ENCODE data around the gene RNF214.
"Not testable (repeated sequence)": the region's sequence is repeated elsewhere in the genome, so short reads cannot be mapped to it uniquely, and the experiment has no call there.

The RNF214 gene

DNA sequence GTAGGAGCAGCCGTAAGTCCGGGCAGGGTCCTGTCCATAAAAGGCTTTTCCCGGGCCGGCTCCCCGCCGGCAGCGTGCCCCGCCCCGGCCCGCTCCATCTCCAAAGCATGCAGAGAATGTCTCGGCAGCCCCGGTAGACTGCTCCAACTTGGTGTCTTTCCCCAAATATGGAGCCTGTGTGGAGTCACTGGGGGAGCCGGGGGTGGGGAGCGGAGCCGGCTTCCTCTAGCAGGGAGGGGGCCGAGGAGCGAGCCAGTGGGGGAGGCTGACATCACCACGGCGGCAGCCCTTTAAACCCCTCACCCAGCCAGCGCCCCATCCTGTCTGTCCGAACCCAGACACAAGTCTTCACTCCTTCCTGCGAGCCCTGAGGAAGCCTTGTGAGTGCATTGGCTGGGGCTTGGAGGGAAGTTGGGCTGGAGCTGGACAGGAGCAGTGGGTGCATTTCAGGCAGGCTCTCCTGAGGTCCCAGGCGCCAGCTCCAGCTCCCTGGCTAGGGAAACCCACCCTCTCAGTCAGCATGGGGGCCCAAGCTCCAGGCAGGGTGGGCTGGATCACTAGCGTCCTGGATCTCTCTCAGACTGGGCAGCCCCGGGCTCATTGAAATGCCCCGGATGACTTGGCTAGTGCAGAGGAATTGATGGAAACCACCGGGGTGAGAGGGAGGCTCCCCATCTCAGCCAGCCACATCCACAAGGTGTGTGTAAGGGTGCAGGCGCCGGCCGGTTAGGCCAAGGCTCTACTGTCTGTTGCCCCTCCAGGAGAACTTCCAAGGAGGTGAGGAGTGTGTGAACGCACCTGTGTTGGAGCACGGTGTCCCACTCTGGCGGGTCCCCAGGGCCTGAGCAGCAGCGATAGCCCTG is 33.2 kb upstream of the RNF214 start, which contains the start of gene TAGLN:
Gene TAGLN (plus strand): TSS at position 318 of the 863 bp plus-strand sequence. CDS start 3,644 bp downstream, outside the sequence.
- Histone ChIP-seq H3K36me3 (ENCODE audit: control insufficient read depth, insufficient read depth, low read length) (peaks cover 33% of the 10 kb centered on the region), H3K27ac (ENCODE audit: low read depth, low read length, severe bottlenecking) (peak within 1 kb of the TSS; percentile 83), H3K9me3 (ENCODE audit: control insufficient read depth, low read length) (no peaks in the 10 kb centered on the region), H3K4me3 (ENCODE audit: extremely low read depth, insufficient read depth, low read length, poor library complexity, severe bottlenecking) (peak within 1 kb of the TSS; percentile 51), H3K4me1 (ENCODE audit: control insufficient read depth, insufficient read depth, low read length, poor library complexity, severe bottlenecking) (peaks cover 46% of the 10 kb centered on the region)
- WGBS, 2 experiments (ENCODE audit: insufficient coverage in 2 of 2) = 3 to 5% methylated on average over 21 to 22 of the region's 34 CpGs

DNA sequence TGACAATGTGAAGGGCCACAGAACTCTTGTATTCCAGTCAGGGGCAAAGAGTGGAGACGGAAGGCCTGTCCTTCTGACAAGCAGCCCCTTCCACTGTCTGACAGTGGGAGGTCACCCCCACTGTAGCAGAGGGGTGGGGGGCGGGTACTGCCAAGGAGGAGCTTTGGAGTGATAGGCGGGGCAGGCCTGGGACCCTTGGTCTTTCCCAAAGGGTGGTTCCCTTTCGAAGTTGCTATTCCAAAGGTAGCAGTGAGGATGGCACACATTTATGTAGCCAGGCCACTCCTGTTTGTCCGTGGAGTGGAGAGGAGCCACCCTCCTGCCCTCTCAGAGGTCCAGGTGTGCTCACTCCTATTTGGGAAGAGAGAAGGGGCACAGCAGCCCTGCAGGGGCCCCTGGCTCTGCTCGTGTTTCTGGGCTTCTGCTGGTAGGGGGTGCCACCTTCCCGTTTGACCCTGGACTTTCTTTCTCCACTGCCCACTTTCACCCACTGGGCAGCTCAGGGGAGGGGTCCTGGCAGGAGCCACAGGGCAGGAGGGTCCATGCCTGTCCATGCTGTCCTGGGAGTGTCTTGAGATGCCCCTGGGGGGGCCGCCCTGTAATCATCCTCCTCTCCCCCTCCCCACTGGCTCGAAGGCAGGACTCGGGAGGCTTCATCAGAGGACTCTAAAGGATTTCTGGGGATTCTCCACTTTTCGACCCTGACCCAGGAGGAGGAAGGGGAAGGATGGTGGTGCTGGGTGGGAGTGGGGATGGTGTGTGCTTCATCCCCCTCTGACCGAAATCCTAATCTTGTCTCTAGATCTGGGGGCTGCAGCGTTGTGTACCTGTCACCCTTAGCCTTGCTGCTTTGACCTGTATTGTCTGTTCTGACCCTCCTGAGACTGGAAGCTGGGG is 32.3 kb upstream of the RNF214 start:
- 17 to 19% methylated on average over 6 of the region's 13 CpGs for WGBS, 2 experiments (ENCODE audit: insufficient coverage in 2 of 2)
- peaks cover 54% of the 10 kb centered on the region for H3K4me1 ChIP-seq (ENCODE audit: control insufficient read depth, insufficient read depth, low read length, poor library complexity, severe bottlenecking)
- no peaks in the 10 kb centered on the region for H3K9me3 ChIP-seq (ENCODE audit: control insufficient read depth, low read length)
- H3K36me3 ChIP-seq (ENCODE audit: control insufficient read depth, insufficient read depth, low read length) = peaks cover 42% of the 10 kb centered on the region
- H3K4me3 ChIP-seq (ENCODE audit: extremely low read depth, insufficient read depth, low read length, poor library complexity, severe bottlenecking) = peak overlapping the region; percentile 51
- H3K27ac ChIP-seq (ENCODE audit: low read depth, low read length, severe bottlenecking) = peak overlapping the region; percentile 83

DNA sequence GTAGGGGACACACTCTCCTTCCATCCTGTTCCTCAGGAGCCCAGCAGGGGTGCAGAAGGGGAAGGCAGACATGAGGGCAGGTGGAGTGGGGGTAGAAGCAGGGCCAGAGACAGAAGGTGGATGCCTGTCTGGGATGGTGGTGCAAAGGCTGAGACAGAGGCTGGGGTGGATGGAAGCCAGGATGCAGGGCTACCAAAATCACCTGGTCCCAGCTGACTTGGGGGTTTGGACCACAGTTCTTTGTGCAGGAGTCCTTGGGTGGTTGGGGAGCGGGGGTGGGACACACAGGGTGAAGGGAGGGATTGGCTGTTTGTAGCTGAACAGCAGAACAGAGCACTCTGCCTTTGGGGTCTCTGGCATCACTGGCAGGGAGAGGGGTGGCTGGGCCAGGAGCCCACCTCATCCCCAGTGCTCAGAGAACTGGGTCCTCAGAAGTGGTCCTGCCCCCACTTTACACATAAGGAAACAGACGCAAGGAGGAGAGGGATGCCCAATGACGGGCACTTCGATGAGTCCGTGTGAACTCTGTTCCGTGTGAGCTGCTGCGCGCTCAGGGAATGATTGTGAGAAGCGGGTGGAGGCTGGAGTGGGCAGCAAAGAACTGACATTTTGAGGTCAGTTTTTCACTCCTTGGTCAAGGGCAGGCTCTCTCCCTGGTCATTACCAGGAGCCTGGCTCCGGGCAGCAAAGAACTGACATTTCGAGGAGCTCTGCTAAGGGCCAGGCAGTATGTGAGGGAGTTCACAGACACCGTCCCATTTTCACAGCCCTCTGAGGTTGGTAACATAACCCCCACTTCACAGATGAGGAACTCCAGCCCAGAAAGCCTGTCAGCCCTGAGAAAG is 31.4 kb upstream of the RNF214 start:
- no peaks in the 10 kb centered on the region for H3K9me3 ChIP-seq (ENCODE audit: control insufficient read depth, low read length)
- H3K4me3 ChIP-seq (ENCODE audit: extremely low read depth, insufficient read depth, low read length, poor library complexity, severe bottlenecking) = peak overlapping the region; percentile 51
- H3K36me3 ChIP-seq (ENCODE audit: control insufficient read depth, insufficient read depth, low read length) = peaks cover 46% of the 10 kb centered on the region
- H3K27ac ChIP-seq (ENCODE audit: low read depth, low read length, severe bottlenecking) = no peak overlapping the region
- H3K4me1 ChIP-seq (ENCODE audit: control insufficient read depth, insufficient read depth, low read length, poor library complexity, severe bottlenecking) = peaks cover 59% of the 10 kb centered on the region
- 66 to 73% methylated on average over 9 to 12 of the region's 12 CpGs for WGBS, 2 experiments (ENCODE audit: insufficient coverage in 2 of 2)

DNA sequence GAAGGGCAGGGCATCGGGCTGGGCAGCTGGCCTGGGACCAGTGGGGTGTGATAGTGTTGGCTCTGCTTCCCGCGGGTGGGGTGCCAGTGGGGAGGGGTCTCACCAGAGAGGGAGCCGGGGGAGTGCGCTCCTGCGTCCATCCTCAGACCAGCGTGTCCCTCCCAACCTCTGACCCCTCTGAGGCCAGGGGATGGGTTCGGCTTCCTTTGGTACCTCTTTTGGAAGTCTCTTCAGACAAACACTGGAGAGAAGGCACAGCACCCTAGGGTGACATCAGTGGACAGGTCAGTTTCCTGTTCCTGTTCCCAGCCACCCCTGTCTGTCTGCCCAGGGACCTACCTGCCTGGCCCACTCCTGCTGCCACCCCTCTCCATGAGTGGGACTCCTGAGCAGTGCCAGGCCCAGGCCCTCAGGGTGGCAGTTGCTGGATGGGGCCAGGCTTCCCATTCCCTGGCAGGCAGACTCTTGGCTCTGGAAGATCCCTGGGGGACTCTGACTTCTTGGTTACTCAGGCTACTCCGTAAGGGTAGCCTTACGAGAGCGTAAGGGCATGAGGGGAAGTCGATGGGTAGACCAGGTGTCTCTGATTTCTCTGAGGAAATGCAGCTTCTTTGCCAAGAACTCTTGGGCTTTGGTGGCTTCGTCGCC is 30.7 kb upstream of the RNF214 start:
- Histone ChIP-seq H3K27ac (ENCODE audit: low read depth, low read length, severe bottlenecking) (no peak overlapping the region), H3K4me3 (ENCODE audit: extremely low read depth, insufficient read depth, low read length, poor library complexity, severe bottlenecking) (peak overlapping the region; percentile 51)
- 79 to 97% methylated on average over 8 to 10 of the region's 14 CpGs for WGBS, 2 experiments (ENCODE audit: insufficient coverage in 2 of 2)

DNA sequence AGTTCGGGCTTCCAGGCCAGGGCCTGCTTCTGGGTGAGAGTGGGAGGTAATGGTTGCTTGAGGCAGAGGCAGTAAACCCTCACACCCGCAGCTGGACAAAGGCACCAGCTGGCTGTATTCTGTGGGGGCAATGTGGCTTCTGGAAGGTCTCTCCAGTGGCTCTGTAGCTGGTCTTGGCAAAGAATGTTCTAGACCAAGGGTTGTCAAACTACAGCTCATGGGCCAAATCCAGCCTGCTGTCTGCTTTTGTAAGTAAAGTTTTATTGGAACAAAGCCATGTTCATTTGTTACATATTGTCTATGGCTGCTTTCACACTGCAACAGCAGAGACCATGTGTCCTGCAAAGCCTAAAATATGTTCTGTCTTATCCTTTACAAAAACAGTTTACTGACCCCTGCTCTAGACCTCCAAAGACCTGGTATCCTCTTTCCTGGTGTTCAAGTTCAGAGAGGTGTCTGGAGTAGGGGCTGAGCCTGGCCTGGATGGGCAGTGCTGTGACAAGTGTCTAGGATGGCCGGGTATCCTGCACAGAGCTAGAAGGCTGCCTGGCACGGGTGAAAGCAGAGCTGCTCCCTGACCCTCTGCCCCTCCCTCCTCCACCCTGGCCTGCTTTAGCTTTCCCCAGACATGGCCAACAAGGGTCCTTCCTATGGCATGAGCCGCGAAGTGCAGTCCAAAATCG is 29.9 kb upstream of the RNF214 start:
- Histone ChIP-seq H3K4me3 (ENCODE audit: extremely low read depth, insufficient read depth, low read length, poor library complexity, severe bottlenecking) (peak overlapping the region; percentile 51), H3K27ac (ENCODE audit: low read depth, low read length, severe bottlenecking) (peak overlapping the region; percentile 41), H3K4me1 (ENCODE audit: control insufficient read depth, insufficient read depth, low read length, poor library complexity, severe bottlenecking) (peaks cover 59% of the 10 kb centered on the region), H3K36me3 (ENCODE audit: control insufficient read depth, insufficient read depth, low read length) (peaks cover 46% of the 10 kb centered on the region), H3K9me3 (ENCODE audit: control insufficient read depth, low read length) (no peaks in the 10 kb centered on the region)
- WGBS, 2 experiments (ENCODE audit: insufficient coverage in 2 of 2) = 90 to 92% methylated on average over 5 to 7 of the region's 7 CpGs

More for the DNA sequence above, 30.7 kb upstream of the RNF214 start:
- peaks cover 46% of the 10 kb centered on the region for H3K36me3 ChIP-seq (ENCODE audit: control insufficient read depth, insufficient read depth, low read length)
- H3K9me3 ChIP-seq (ENCODE audit: control insufficient read depth, low read length) = no peaks in the 10 kb centered on the region
- peaks cover 59% of the 10 kb centered on the region for H3K4me1 ChIP-seq (ENCODE audit: control insufficient read depth, insufficient read depth, low read length, poor library complexity, severe bottlenecking)

DNA sequence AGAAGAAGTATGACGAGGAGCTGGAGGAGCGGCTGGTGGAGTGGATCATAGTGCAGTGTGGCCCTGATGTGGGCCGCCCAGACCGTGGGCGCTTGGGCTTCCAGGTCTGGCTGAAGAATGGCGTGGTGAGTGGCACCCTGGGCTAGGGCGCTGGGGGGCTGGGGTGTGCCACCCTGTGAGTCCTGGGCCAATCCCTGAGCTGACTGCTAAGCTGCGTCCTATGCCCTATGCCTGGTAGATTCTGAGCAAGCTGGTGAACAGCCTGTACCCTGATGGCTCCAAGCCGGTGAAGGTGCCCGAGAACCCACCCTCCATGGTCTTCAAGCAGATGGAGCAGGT is 29.4 kb upstream of the RNF214 start:
- WGBS, 2 experiments (ENCODE audit: insufficient coverage in 2 of 2) = 97 to 100% methylated on average over 9 to 10 of the region's 10 CpGs
- Histone ChIP-seq H3K9me3 (ENCODE audit: control insufficient read depth, low read length) (no peaks in the 10 kb centered on the region), H3K36me3 (ENCODE audit: control insufficient read depth, insufficient read depth, low read length) (peaks cover 46% of the 10 kb centered on the region), H3K4me3 (ENCODE audit: extremely low read depth, insufficient read depth, low read length, poor library complexity, severe bottlenecking) (peak overlapping the region; percentile 51), H3K4me1 (ENCODE audit: control insufficient read depth, insufficient read depth, low read length, poor library complexity, severe bottlenecking) (peaks cover 58% of the 10 kb centered on the region), H3K27ac (ENCODE audit: low read depth, low read length, severe bottlenecking) (no peak overlapping the region)

DNA sequence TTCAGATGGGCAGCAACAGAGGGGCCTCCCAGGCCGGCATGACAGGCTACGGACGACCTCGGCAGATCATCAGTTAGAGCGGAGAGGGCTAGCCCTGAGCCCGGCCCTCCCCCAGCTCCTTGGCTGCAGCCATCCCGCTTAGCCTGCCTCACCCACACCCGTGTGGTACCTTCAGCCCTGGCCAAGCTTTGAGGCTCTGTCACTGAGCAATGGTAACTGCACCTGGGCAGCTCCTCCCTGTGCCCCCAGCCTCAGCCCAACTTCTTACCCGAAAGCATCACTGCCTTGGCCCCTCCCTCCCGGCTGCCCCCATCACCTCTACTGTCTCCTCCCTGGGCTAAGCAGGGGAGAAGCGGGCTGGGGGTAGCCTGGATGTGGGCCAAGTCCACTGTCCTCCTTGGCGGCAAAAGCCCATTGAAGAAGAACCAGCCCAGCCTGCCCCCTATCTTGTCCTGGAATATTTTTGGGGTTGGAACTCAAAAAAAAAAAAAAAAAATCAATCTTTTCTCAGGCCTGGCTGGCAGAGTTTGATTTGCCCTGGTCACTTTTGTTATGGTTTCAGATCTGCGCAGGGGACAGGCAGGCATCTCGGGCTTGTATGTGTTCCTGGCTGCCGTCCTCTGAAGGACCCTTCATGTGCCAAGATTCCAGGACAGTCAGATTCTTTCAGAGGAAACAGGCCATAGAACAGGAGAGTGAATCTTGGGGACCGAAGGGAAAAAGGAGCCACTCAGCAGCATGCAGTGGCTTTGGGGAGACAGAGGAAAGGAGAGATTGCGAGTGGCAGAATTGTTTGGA is 28.0 kb upstream of the RNF214 start:
- peaks cover 46% of the 10 kb centered on the region for H3K36me3 ChIP-seq (ENCODE audit: control insufficient read depth, insufficient read depth, low read length)
- 88 to 93% methylated on average over 13 of the region's 17 CpGs for WGBS, 2 experiments (ENCODE audit: insufficient coverage in 2 of 2)
- no peaks in the 10 kb centered on the region for H3K9me3 ChIP-seq (ENCODE audit: control insufficient read depth, low read length)
- H3K4me3 ChIP-seq (ENCODE audit: extremely low read depth, insufficient read depth, low read length, poor library complexity, severe bottlenecking) = no peak overlapping the region
- H3K27ac ChIP-seq (ENCODE audit: low read depth, low read length, severe bottlenecking) = peak overlapping the region; percentile 36
- H3K4me1 ChIP-seq (ENCODE audit: control insufficient read depth, insufficient read depth, low read length, poor library complexity, severe bottlenecking) = peaks cover 51% of the 10 kb centered on the region

DNA sequence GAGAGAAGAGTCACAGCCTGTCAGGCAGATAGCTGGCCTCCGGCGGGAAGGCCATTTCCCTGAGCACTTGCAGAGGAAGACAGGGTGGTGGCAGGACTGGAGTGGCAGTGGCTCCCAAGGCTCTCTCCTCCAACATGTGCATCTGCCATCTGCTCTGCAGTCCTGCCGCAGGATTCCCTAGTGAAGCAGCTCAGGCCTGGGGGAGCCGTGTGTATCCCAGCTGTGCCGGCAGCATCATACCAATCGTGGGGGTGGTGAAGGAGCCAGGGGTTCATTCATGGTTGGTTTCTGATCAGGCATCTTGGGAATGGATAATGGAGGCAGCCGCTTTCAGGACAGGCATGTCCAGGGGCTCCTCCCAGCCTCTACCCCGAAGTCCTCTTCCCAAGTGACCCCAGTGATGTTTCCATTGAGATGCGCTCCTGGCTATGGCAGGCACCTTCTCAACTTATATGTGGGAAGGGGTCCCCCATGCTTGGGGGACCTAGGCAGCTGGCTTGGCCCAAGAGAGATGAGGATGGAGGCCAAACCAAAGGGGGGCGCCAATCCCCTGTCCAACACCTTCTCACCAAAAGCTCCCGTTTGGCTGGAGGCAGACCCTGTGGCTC is 27.2 kb upstream of the RNF214 start:
- WGBS, 2 experiments (ENCODE audit: insufficient coverage in 2 of 2) = 91 to 92% methylated on average over 6 to 7 of the region's 11 CpGs
- Histone ChIP-seq H3K4me1 (ENCODE audit: control insufficient read depth, insufficient read depth, low read length, poor library complexity, severe bottlenecking) (peaks cover 50% of the 10 kb centered on the region), H3K27ac (ENCODE audit: low read depth, low read length, severe bottlenecking) (peak overlapping the region; percentile 36), H3K36me3 (ENCODE audit: control insufficient read depth, insufficient read depth, low read length) (peaks cover 46% of the 10 kb centered on the region), H3K4me3 (ENCODE audit: extremely low read depth, insufficient read depth, low read length, poor library complexity, severe bottlenecking) (no peak overlapping the region), H3K9me3 (ENCODE audit: control insufficient read depth, low read length) (no peaks in the 10 kb centered on the region)

DNA sequence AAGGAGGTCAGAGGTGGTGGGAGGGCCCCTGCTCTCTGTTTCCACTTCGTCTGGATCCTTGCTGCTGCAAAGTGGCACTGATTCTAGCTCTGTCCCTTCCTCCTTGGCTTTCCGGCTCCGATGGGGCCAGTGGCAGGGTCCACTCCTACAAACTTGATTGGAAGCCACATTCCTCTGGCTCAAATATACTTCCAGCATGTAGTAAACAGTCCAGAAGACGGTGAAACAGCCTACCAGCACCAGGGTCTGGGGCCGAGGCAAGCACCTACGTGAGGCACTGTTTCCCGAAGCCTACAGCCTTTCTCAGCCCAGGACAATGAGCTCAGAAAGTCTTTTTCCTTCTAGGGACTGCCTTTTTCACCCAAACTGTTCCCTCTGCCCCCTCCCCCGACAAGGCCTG is 26.4 kb upstream of the RNF214 start:
- H3K9me3 ChIP-seq (ENCODE audit: control insufficient read depth, low read length) = not testable (repeated sequence)
- 95 to 97% methylated on average over 5 to 7 of the region's 8 CpGs for WGBS, 2 experiments (ENCODE audit: insufficient coverage in 2 of 2)
- H3K27ac ChIP-seq (ENCODE audit: low read depth, low read length, severe bottlenecking) = peak overlapping the region; percentile 8

More for the DNA sequence above, 26.4 kb upstream of the RNF214 start:
- not testable (repeated sequence) for H3K4me3 ChIP-seq (ENCODE audit: extremely low read depth, insufficient read depth, low read length, poor library complexity, severe bottlenecking)
- Histone ChIP-seq H3K36me3 (ENCODE audit: control insufficient read depth, insufficient read depth, low read length) (peaks cover 45% of the 10 kb centered on the region), H3K4me1 (ENCODE audit: control insufficient read depth, insufficient read depth, low read length, poor library complexity, severe bottlenecking) (peaks cover 44% of the 10 kb centered on the region)
